GM12878 (cell line): Measurements from ENCODE around the gene FUT7. TPM values are rescaled to one million over a fixed set of nuclear protein-coding genes. Genes with fewer than 3 reads are reported as not detected.

Experiments
- ATAC-seq: fragments of 200-7000 bp; cut with Tn5 transposase; 3 replicates; pipeline ENCODE4 v1.9.1; 2020; ENCODE audit warnings: mild to moderate bottlenecking, moderate library complexity
- BruUV-seq: library from RNA; stranded (reverse); fragments of 400-500 nt; replicated peaks from 2 replicates; lab custom pipeline; 2021; lab: Mats Ljungman, UMichigan
- CTCF ChIA-PET: fragments of 300-600 bp; sonication (Branson Sonifier 250); formaldehyde crosslinking; extraction: SDS; loops from one replicate; lab custom pipeline; 2021; ENCODE audit warnings: inconsistent platforms; lab: Yijun Ruan, JAX
- POLR2A ChIA-PET: fragments of 350-600 bp; formaldehyde crosslinking; extraction: SDS; loops from one replicate; lab custom pipeline; 2021; ENCODE audit warnings: inconsistent platforms; lab: Charles Lee
- RAD21 ChIA-PET: fragments of 300-600 bp; sonication (Branson Sonifier 250); formaldehyde crosslinking; loops from one replicate; lab custom pipeline; 2023; ENCODE audit warnings: antibody characterized with exemption; ENCODE audit not compliant: unreplicated experiment; lab: Charles Lee
- SMC1A ChIA-PET: fragments of 300-600 bp; sonication (Branson Sonifier 250); formaldehyde crosslinking; loops from one replicate; lab custom pipeline; 2023; ENCODE audit not compliant: unreplicated experiment, uncharacterized antibody; lab: Charles Lee
- DNase-seq: peaks from one replicate; pipeline ENCODE4 v3.0.0-alpha.2; 2011; ENCODE audit warnings: low read depth, low spot score
- FAIRE-seq: peaks from 3 replicates; lab custom pipeline; 2011; peaks lifted over from hg19 to GRCh38; lab: Jason Lieb, UNC
- H2AFZ ChIP-seq: 2 replicates; pipeline ENCODE4 v1.6.0; 2011; ENCODE audit warnings: low read depth, low read length, control low read depth; ENCODE audit not compliant: control insufficient read depth
- H3K27ac ChIP-seq: 2 replicates; pipeline ENCODE4 v1.5.1; 2011; ENCODE audit warnings: control low read depth; ENCODE audit not compliant: control insufficient read depth, insufficient read depth
- H3K27me3 ChIP-seq, 2 experiments: replicated peaks in 1 of 2; 2 replicates each; pipeline versions ENCODE4 v1.6.0 to v1.6.1; 2011; ENCODE audit warnings: low read length in 1 of 2; ENCODE audit not compliant: control insufficient read depth in 2 of 2, insufficient read depth in 2 of 2
- H3K36me3 ChIP-seq, 2 experiments: 2 replicates each; pipeline ENCODE4 v1.5.1; 2011; ENCODE audit warnings: low read length in 1 of 2; ENCODE audit not compliant: control insufficient read depth in 2 of 2, insufficient read depth in 2 of 2
- H3K4me1 ChIP-seq: 2 replicates; pipeline ENCODE4 v1.6.1; 2011; ENCODE audit warnings: mild to moderate bottlenecking, low read length, moderate library complexity, mixed read lengths; ENCODE audit not compliant: control insufficient read depth, insufficient read depth
- H3K4me2 ChIP-seq: 2 replicates; pipeline ENCODE4 v1.6.0; 2011; ENCODE audit warnings: control low read depth; ENCODE audit not compliant: control insufficient read depth, insufficient read depth
- H3K4me3 ChIP-seq: fragments of 200-600 bp; sonication (generic); 2 replicates; pipeline ENCODE4 v1.5.1; 2016
- H3K79me2 ChIP-seq: 2 replicates; pipeline ENCODE4 v1.6.0; 2011; ENCODE audit warnings: low read length; ENCODE audit not compliant: control insufficient read depth, insufficient read depth
- H3K9ac ChIP-seq: 2 replicates; pipeline ENCODE4 v1.8.0; 2011; ENCODE audit warnings: low read length, control low read depth, mixed read lengths; ENCODE audit not compliant: control insufficient read depth, insufficient read depth
- H3K9me3 ChIP-seq: replicated peaks from 3 replicates; pipeline ENCODE4 v1.5.1; 2011; ENCODE audit warnings: mild to moderate bottlenecking, low read length; ENCODE audit not compliant: control insufficient read depth, insufficient read depth
- H4K20me1 ChIP-seq: 2 replicates; pipeline ENCODE4 v1.6.0; 2011; ENCODE audit not compliant: control insufficient read depth, insufficient read depth
- BCL11A ChIP-seq: IDR thresholded peaks from 2 replicates; pipeline ENCODE4 v1.6.1; 2011; ENCODE audit warnings: low read depth, low read length
- IKZF2 ChIP-seq, 2 experiments: fragments of 450-650 bp; IDR thresholded peaks; 2 replicates each; pipeline ENCODE4 v1.6.1; 2017; ENCODE audit warnings: mild to moderate bottlenecking in 2 of 2, moderate library complexity in 2 of 2
- KLF5 ChIP-seq: fragments of 450-650 bp; IDR thresholded peaks from 2 replicates; pipeline ENCODE4 v1.6.1; 2014; ENCODE audit warnings: mild to moderate bottlenecking; ENCODE audit not compliant: partially characterized antibody
- MTA3 ChIP-seq: IDR thresholded peaks from 2 replicates; pipeline ENCODE4 v1.6.1; 2012; ENCODE audit warnings: low read length, inconsistent platforms, borderline replicate concordance
- NFXL1 ChIP-seq: fragments of 450-650 bp; IDR thresholded peaks from 2 replicates; pipeline ENCODE4 v1.6.1; 2017; ENCODE audit warnings: antibody characterized with exemption, mild to moderate bottlenecking, borderline replicate concordance
- RBBP5 ChIP-seq: fragments of 200-600 bp; sonication (generic); conservative IDR thresholded peaks from 2 replicates; pipeline ENCODE4 v1.6.1; 2016
- USF2 ChIP-seq: IDR thresholded peaks from 2 replicates; pipeline ENCODE4 v1.6.1; 2011; ENCODE audit warnings: low read depth, low read length, improper control_type of control experiment, borderline replicate concordance
- WGBS: methylation state at CpG from one replicate; pipeline ENCODE4 v1.1.6; 2016; ENCODE audit warnings: low lambda C conversion rate; ENCODE audit not compliant: insufficient replicate concordance, insufficient coverage; ENCODE audit errors: missing lambda C conversion rate; 5-methylcytosine and 5-hydroxymethylcytosine counted together
- in situ Hi-C: fragments of 300-500 bp; cut with MboI; formaldehyde crosslinking; loops from 9 replicates; pipeline ENCODE4 v1.14.3; 2018; ENCODE audit warnings: mixed read lengths
- intact Hi-C: fragments of 100-400 bp; cut with micrococcal nuclease; formaldehyde crosslinking; loops from one replicate; pipeline ENCODE4 v1.14.2; 2022; ENCODE audit not compliant: unreplicated experiment
- polyA plus RNA-seq, 11 experiments: library from polyadenylated mRNA; depleted of rRNA in 4 of 11; unstranded in 6 of 11; stranded (reverse) in 5 of 11; fragments of >200 nt; fragmentation: Nextera tagmentation in 4 of 11; fragmentation: Illumina TruSeq in 1 of 11; extraction: Ambion mirVana in 4 of 11; extraction: Trizol in 1 of 11; gene quantifications; 1 replicate in 1 of 11; 2 replicates in 10 of 11; pipeline versions ENCODE4 v1.2.1 to v1.2.3, GENCODE V29; 2011 to 2016; ENCODE audit warnings: inconsistent platforms in 2 of 11, missing spikeins in 2 of 11, low read depth in 1 of 11
- total RNA-seq, 4 experiments: library from RNA; depleted of rRNA in 3 of 4; stranded (reverse); fragments of >200 nt in 3 of 4; fragmentation: Illumina TruSeq in 1 of 4; extraction: Trizol in 1 of 4; gene quantifications; 2 replicates each; pipeline versions ENCODE4 v1.2.1 to v1.2.3, GENCODE V29; 2013 to 2021

FUT7 gene
- total and polyA plus RNA-seq, 10 of the 15 experiments (the other 5 are each of a cell fraction or from before 2014, with no cell fraction given), result 0.04 to 0.62 (median 0.20) TPM; not detected in 2

GRCh38 chr9:137066096-137066861 is 34.4 kb upstream of the FUT7 start:
- no peaks in the 10 kb centered on the region; a peak in 2 of 4 replicates for H3K36me3 ChIP-seq
- H3K4me2 ChIP-seq, result no peak overlapping the region
- SMC1A ChIA-PET, result interaction anchor here (1.5 to 7.2 kb wide), 4 partner anchors 20 to 118 kb away, joined by 5 to 30 read pairs (median 10); partner anchors contain the start of gene MAN1B1
- no peak for TF ChIP-seq USF2
- no peak for TF ChIP-seq NFXL1
- TF ChIP-seq RBBP5, result no peak
- TF ChIP-seq KLF5, result no peak
- TF ChIP-seq BCL11A, result no peak
- TF ChIP-seq IKZF2 (IDR thresholded peaks at IDR 0.05), result no peak
- TF ChIP-seq MTA3, result no peak
- TF ChIP-seq, all 136 proteins: peak for 0
- 79% methylated on average over 26 of the region's 26 CpGs for WGBS
- POLR2A ChIA-PET, result interaction anchor here (1.3 to 2.5 kb wide), 2 partner anchors 22 to 84 kb away, joined by 7 to 13 read pairs; no protein-coding TSS in a partner anchor
- Histone ChIP-seq H3K4me3 (no peak overlapping the region), H2AFZ (no peak overlapping the region), H3K79me2 (peaks cover 7% of the 10 kb centered on the region), H3K9me3 (no peaks in the 10 kb centered on the region), H3K9ac (no peak overlapping the region), H3K27ac (no peak overlapping the region), H3K4me1 (peaks cover 24% of the 10 kb centered on the region), H3K27me3 (no peaks in the 10 kb centered on the region), H4K20me1 (no peaks in the 10 kb centered on the region)
- no TSS peak for BruUV-seq
- FAIRE-seq (no peak), ATAC-seq (no peak), DNase-seq (no peak)
- in situ Hi-C loops, result no loop called here
- CTCF ChIA-PET, result interaction anchor here (0.6 to 7.9 kb wide), 17 partner anchors 9 to 324 kb away, joined by 3 to 81 read pairs (median 5); partner anchors contain the start of genes AJM1, MAN1B1 and NPDC1
- intact Hi-C loops, result loop anchor here (5.0 kb wide), 1 partner anchor 51 kb away; no protein-coding TSS in a partner anchor
- RAD21 ChIA-PET, result interaction anchor here (2.2 to 2.9 kb wide), 2 partner anchors 21 to 37 kb away, joined by 15 to 19 read pairs; partner anchors contain the start of gene MAN1B1
